Measurements from ENCODE around the gene NRIP3. TPM values are rescaled to one million over a fixed set of nuclear protein-coding genes. Genes with fewer than 3 reads are reported as not detected.

NRIP3 gene
- total RNA-seq, 1 donor from 2014 or later = 2.7 TPM

DNA sequence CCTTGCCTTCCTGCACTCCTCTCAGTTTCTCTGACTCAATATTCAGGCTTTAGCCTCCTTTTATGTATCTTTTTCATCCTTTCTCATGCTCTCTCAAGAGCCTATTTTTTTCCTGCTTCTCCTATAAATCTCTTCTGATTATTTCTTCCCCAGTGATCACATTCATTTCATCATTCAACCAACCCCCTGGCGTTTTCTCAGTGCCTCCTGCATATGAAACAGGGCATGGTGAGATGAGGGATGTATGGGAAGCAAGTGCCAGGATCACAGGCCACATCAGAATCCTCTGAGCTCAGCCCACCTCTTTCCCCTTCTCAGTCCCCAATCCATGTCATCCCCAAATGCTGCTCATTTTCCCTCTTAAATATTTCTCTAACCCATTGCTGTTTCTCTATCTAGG lies 38.7 kb upstream of the NRIP3 start:
- H3K36me3 Mint-ChIP-seq (ENCODE audit: unreplicated experiment) = no peaks in the 10 kb centered on the region
- no peak for DNase-seq
- peaks cover 3% of the 10 kb centered on the region for H3K27me3 Mint-ChIP-seq (ENCODE audit: unreplicated experiment)
- peaks cover 7% of the 10 kb centered on the region for H3K4me1 Mint-ChIP-seq (ENCODE audit: low read depth, unreplicated experiment)
- TF ChIP-seq, protein P1, sequence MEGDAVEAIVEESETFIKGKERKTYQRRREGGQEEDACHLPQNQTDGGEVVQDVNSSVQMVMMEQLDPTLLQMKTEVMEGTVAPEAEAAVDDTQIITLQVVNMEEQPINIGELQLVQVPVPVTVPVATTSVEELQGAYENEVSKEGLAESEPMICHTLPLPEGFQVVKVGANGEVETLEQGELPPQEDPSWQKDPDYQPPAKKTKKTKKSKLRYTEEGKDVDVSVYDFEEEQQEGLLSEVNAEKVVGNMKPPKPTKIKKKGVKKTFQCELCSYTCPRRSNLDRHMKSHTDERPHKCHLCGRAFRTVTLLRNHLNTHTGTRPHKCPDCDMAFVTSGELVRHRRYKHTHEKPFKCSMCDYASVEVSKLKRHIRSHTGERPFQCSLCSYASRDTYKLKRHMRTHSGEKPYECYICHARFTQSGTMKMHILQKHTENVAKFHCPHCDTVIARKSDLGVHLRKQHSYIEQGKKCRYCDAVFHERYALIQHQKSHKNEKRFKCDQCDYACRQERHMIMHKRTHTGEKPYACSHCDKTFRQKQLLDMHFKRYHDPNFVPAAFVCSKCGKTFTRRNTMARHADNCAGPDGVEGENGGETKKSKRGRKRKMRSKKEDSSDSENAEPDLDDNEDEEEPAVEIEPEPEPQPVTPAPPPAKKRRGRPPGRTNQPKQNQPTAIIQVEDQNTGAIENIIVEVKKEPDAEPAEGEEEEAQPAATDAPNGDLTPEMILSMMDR (IDR thresholded peaks at IDR 0.05; ENCODE audit: partially characterized antibody, unreplicated experiment) = no peak
- H3K4me3 Mint-ChIP-seq (ENCODE audit: unreplicated experiment) = no peak overlapping the region
- no peak overlapping the region for H3K27ac Mint-ChIP-seq (ENCODE audit: unreplicated experiment)
- peaks cover 1% of the 10 kb centered on the region for H3K9me3 Mint-ChIP-seq (ENCODE audit: unreplicated experiment)

DNA sequence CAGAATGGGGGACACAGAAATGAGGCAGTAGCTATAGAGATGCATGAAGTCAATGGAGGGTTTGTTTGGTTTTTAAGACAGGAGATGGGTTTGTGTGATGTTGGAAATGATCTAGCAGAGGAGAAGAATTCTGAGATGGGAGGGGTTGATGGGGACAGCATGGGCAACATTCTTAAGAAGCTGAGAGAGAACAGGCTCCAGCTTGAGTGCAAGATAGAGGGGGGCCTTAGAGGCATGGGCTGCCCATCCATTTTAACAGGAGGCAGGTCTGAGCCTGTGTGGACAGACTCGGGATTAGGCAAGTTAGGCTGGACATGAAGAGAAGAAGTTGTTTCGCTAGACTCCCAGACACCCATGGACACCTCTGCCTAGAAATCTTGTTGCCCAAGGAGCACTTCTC lies 37.9 kb upstream of the NRIP3 start:
- Mint-ChIP-seq H3K27me3 (ENCODE audit: unreplicated experiment) (no peaks in the 10 kb centered on the region), H3K4me1 (ENCODE audit: low read depth, unreplicated experiment) (peaks cover under 1% of the 10 kb centered on the region), H3K36me3 (ENCODE audit: unreplicated experiment) (no peaks in the 10 kb centered on the region), H3K9me3 (ENCODE audit: unreplicated experiment) (peaks cover 1% of the 10 kb centered on the region), H3K27ac (ENCODE audit: unreplicated experiment) (no peak overlapping the region), H3K4me3 (ENCODE audit: unreplicated experiment) (no peak overlapping the region)
- DNase-seq = no peak
- TF ChIP-seq, protein P1 (IDR thresholded peaks at IDR 0.05; ENCODE audit: partially characterized antibody, unreplicated experiment) = no peak

DNA sequence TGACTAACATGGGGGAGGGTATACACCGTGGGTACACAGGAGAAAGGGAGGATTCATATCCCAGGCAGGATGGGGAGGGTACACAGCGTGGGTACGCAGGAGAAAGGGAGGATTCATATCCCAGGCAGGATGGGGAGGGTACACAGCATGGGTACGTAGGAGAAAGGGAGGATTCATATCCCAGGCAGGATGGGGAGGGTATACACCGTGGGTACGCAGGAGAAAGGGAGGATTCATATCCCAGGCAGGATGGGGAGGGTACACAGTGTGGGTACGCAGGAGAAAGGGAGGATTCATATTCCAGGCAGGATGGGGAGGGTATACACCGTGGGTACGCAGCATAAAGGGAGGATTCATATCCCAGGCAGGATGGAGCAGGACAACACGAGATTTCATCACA lies 36.6 kb upstream of the NRIP3 start:
- no peaks in the 10 kb centered on the region for H3K27me3 Mint-ChIP-seq (ENCODE audit: unreplicated experiment)
- H3K36me3 Mint-ChIP-seq (ENCODE audit: unreplicated experiment) = no peaks in the 10 kb centered on the region
- H3K4me1 Mint-ChIP-seq (ENCODE audit: low read depth, unreplicated experiment) = peaks cover 4% of the 10 kb centered on the region
- no peaks in the 10 kb centered on the region for H3K9me3 Mint-ChIP-seq (ENCODE audit: unreplicated experiment)
- TF ChIP-seq, protein P1 (IDR thresholded peaks at IDR 0.05; ENCODE audit: partially characterized antibody, unreplicated experiment) = no peak
- DNase-seq = no peak
- H3K4me3 Mint-ChIP-seq (ENCODE audit: unreplicated experiment) = no peak overlapping the region
- H3K27ac Mint-ChIP-seq (ENCODE audit: unreplicated experiment) = no peak overlapping the region

DNA sequence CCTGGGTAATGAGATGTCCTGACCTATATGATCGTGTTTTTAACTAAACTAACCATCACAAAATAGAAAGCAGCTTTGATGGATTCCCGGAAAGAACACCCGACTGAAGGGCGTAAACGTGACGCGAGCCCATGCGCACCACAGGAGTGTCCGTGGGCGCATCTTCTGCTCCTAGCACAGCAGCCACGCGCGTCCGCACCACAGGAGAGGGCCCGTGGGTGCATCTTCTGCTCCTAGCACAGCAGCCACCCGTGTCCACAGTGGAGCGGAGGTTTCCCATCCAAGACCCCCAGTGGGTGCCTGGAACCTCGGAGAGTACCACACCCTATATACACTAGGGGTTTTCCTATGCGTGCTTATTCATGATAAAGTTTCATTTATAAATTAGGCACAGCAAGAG lies 36.1 kb upstream of the NRIP3 start:
- DNase-seq = no peak
- H3K4me3 Mint-ChIP-seq (ENCODE audit: unreplicated experiment) = no peak overlapping the region
- no peaks in the 10 kb centered on the region for H3K27me3 Mint-ChIP-seq (ENCODE audit: unreplicated experiment)
- no peaks in the 10 kb centered on the region for H3K36me3 Mint-ChIP-seq (ENCODE audit: unreplicated experiment)
- TF ChIP-seq, protein P1 (IDR thresholded peaks at IDR 0.05; ENCODE audit: partially characterized antibody, unreplicated experiment) = no peak
- H3K27ac Mint-ChIP-seq (ENCODE audit: unreplicated experiment) = no peak overlapping the region
- no peaks in the 10 kb centered on the region for H3K9me3 Mint-ChIP-seq (ENCODE audit: unreplicated experiment)
- peaks cover 4% of the 10 kb centered on the region for H3K4me1 Mint-ChIP-seq (ENCODE audit: low read depth, unreplicated experiment)

DNA sequence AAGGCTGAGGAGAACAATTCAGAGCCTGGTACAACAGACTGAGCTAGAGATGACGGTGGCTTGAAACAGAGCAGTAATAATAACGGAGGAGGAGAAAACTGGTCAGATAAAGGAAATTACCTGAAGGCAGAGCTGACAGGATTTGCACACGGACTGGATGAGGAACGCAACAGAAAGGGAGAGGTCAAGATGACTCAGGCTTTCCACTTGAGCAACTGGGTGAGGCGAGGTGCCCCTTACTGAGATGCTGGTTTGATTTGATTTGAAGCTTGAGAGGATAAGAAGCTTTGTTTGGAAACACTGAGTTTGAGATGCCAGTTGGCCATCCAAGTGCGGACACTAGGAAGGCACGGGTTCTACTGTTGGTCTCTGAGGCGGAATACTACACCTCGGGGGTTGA lies 35.4 kb upstream of the NRIP3 start:
- no peak overlapping the region for H3K4me3 Mint-ChIP-seq (ENCODE audit: unreplicated experiment)
- no peaks in the 10 kb centered on the region for H3K36me3 Mint-ChIP-seq (ENCODE audit: unreplicated experiment)
- no peak overlapping the region for H3K27ac Mint-ChIP-seq (ENCODE audit: unreplicated experiment)
- H3K9me3 Mint-ChIP-seq (ENCODE audit: unreplicated experiment) = no peaks in the 10 kb centered on the region
- H3K27me3 Mint-ChIP-seq (ENCODE audit: unreplicated experiment) = no peaks in the 10 kb centered on the region
- TF ChIP-seq, protein P1 (IDR thresholded peaks at IDR 0.05; ENCODE audit: partially characterized antibody, unreplicated experiment) = no peak
- no peak for DNase-seq
- H3K4me1 Mint-ChIP-seq (ENCODE audit: low read depth, unreplicated experiment) = peaks cover 4% of the 10 kb centered on the region

Data from glutamatergic neuron (in vitro differentiated cells).